HEK293 (cell line): ENCODE data around the gene PDE4D.

ENCODE experiments used
- REST ChIP-seq: fragments of 450-650 bp; formaldehyde crosslinking; IDR thresholded peaks from 2 replicates; pipeline ENCODE4 v1.5.1; 2016; ENCODE audit warnings: missing biosample characterization, missing genetic modification characterization
- ZBTB8A ChIP-seq: fragments of 450-650 bp; formaldehyde crosslinking; IDR thresholded peaks from 2 replicates; pipeline ENCODE4 v1.5.1; 2016; ENCODE audit warnings: missing biosample characterization, missing genetic modification characterization
- ZNF133 ChIP-seq: fragments of 450-650 bp; formaldehyde crosslinking; IDR thresholded peaks from 2 replicates; pipeline ENCODE4 v1.5.1; 2016; ENCODE audit warnings: missing biosample characterization, missing genetic modification characterization
- ZNF138 ChIP-seq: fragments of 450-650 bp; formaldehyde crosslinking; IDR thresholded peaks from 2 replicates; pipeline ENCODE4 v1.5.1; 2016; ENCODE audit warnings: missing biosample characterization, missing genetic modification characterization, borderline replicate concordance
- ZNF76 ChIP-seq: fragments of 450-650 bp; formaldehyde crosslinking; IDR thresholded peaks from 2 replicates; pipeline ENCODE4; 2016; ENCODE audit warnings: low read depth, missing biosample characterization, missing genetic modification characterization, borderline replicate concordance
- TF ChIP-seq, protein P1 (sequence below): fragments of 450-650 bp; formaldehyde crosslinking; IDR thresholded peaks from 2 replicates; pipeline ENCODE4 v1.5.1; 2016; ENCODE audit warnings: missing biosample characterization, missing genetic modification characterization

GRCh38 chr5:58937031-58937681 is 956.4 kb downstream of the PDE4D start:
- no peak for TF ChIP-seq ZBTB8A (tag by site-specific recombination)
- TF ChIP-seq ZNF138 (tag by site-specific recombination), result no peak
- no peak for TF ChIP-seq ZNF76 (tag by site-specific recombination)
- TF ChIP-seq, protein P1, sequence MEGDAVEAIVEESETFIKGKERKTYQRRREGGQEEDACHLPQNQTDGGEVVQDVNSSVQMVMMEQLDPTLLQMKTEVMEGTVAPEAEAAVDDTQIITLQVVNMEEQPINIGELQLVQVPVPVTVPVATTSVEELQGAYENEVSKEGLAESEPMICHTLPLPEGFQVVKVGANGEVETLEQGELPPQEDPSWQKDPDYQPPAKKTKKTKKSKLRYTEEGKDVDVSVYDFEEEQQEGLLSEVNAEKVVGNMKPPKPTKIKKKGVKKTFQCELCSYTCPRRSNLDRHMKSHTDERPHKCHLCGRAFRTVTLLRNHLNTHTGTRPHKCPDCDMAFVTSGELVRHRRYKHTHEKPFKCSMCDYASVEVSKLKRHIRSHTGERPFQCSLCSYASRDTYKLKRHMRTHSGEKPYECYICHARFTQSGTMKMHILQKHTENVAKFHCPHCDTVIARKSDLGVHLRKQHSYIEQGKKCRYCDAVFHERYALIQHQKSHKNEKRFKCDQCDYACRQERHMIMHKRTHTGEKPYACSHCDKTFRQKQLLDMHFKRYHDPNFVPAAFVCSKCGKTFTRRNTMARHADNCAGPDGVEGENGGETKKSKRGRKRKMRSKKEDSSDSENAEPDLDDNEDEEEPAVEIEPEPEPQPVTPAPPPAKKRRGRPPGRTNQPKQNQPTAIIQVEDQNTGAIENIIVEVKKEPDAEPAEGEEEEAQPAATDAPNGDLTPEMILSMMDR (tag by site-specific recombination), result no peak
- TF ChIP-seq ZNF133 (tag by site-specific recombination), result no peak
- TF ChIP-seq REST, result no peak
